ENCODE results near the gene FAAP20. TPM values are rescaled to one million over a fixed set of nuclear protein-coding genes. Genes with fewer than 3 reads are reported as not detected.

The FAAP20 gene
- total RNA-seq, 1 experiment from 2014 or later = 119 TPM

DNA sequence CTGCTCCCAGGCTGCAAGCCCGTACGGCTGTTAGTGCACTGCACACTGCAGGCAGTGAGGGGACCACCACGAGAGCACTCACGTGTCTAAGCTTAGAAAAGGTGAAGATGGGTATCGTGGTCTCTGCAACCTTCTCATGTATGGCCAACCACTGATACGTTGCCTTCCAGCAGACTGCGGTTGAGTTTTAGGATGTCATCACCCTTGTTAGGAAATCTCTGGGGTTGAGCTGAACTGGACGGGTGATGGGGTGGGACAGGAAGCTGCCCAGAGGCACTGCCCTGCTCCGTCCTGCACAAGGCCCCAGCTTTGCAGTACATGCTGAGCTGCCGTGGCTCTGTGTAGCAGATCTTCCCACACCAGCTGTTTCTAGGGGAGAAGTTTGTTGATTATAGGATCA is 43.3 kb downstream of the FAAP20 start:
- H3K27me3 Mint-ChIP-seq (ENCODE audit: low read depth) = no peaks in the 10 kb centered on the region; the same call in 1 of the 2 replicates
- H3K4ac ChIP-seq (ENCODE audit: low read depth, low read length) = no peak overlapping the region
- no peaks in the 10 kb centered on the region; the same call in 1 of the 2 replicates for H3K79me2 ChIP-seq (ENCODE audit: insufficient read depth, low read length)
- H3K79me1 ChIP-seq (ENCODE audit: insufficient read depth, low read depth, low read length, poor library complexity, severe bottlenecking) = no peaks in the 10 kb centered on the region
- no peaks in the 10 kb centered on the region for H3K9me3 Mint-ChIP-seq
- TF ChIP-seq, protein P1, sequence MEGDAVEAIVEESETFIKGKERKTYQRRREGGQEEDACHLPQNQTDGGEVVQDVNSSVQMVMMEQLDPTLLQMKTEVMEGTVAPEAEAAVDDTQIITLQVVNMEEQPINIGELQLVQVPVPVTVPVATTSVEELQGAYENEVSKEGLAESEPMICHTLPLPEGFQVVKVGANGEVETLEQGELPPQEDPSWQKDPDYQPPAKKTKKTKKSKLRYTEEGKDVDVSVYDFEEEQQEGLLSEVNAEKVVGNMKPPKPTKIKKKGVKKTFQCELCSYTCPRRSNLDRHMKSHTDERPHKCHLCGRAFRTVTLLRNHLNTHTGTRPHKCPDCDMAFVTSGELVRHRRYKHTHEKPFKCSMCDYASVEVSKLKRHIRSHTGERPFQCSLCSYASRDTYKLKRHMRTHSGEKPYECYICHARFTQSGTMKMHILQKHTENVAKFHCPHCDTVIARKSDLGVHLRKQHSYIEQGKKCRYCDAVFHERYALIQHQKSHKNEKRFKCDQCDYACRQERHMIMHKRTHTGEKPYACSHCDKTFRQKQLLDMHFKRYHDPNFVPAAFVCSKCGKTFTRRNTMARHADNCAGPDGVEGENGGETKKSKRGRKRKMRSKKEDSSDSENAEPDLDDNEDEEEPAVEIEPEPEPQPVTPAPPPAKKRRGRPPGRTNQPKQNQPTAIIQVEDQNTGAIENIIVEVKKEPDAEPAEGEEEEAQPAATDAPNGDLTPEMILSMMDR (conservative IDR thresholded peaks at IDR 0.05) = no peak
- H4K20me1 ChIP-seq (ENCODE audit: control insufficient read depth, insufficient read depth, insufficient read length) = peaks cover 3% of the 10 kb centered on the region
- H3K4me1 Mint-ChIP-seq = no peaks in the 10 kb centered on the region; a peak in 1 of 4 replicates
- no peak overlapping the region for H2BK120ac ChIP-seq (ENCODE audit: low read depth, low read length, poor library complexity, severe bottlenecking)
- no peak overlapping the region for H3K18ac ChIP-seq (ENCODE audit: insufficient read length, low read depth, low read length)
- H2AFZ ChIP-seq (ENCODE audit: low read length) = no peak overlapping the region
- no peak overlapping the region for H3K4me3 Mint-ChIP-seq
- H3K9me3 ChIP-seq (ENCODE audit: control insufficient read depth, low read depth, low read length) = no peaks in the 10 kb centered on the region
- whole genome bisulfite sequencing (ENCODE audit: extremely low coverage, insufficient read length, low lambda C conversion rate) = no CpG with 5 or more reads among the region's 10 CpGs
- no peak overlapping the region for H2BK5ac ChIP-seq (ENCODE audit: insufficient read length, low read length)
- H3K56ac ChIP-seq (ENCODE audit: insufficient read length, low read depth, low read length) = no peak overlapping the region
- no peak overlapping the region for H4K5ac ChIP-seq (ENCODE audit: insufficient read length, low read depth, low read length)
- no peak overlapping the region for H3K27ac ChIP-seq (ENCODE audit: insufficient read length, low read depth, low read length)
- no peak overlapping the region for H2BK12ac ChIP-seq (ENCODE audit: insufficient read length, low read depth, low read length)
- H3K27ac Mint-ChIP-seq = peak overlapping the region in 1 of 3 experiments; percentile 21; a peak in 1 of 7 replicates
- DNase-seq = no peak
- no peak overlapping the region for H2BK20ac ChIP-seq (ENCODE audit: low read depth, low read length, poor library complexity, severe bottlenecking)
- no peak overlapping the region for H4K91ac ChIP-seq (ENCODE audit: insufficient read length, low read depth, low read length)
- no peak overlapping the region for H3T11ph ChIP-seq (ENCODE audit: low read length)
- no peak overlapping the region for H4K8ac ChIP-seq (replicated peaks; ENCODE audit: insufficient read length, low read depth, low read length)
- H3K4me1 ChIP-seq (ENCODE audit: insufficient read depth, low read length) = no peaks in the 10 kb centered on the region
- H3K23me2 ChIP-seq (ENCODE audit: insufficient read length, low read depth, low read length, poor library complexity, severe bottlenecking) = no peaks in the 10 kb centered on the region
- no peak overlapping the region for H3K9ac ChIP-seq (ENCODE audit: extremely low read depth, insufficient read length, low read length)
- no peak overlapping the region for H2BK15ac ChIP-seq (ENCODE audit: low read depth, low read length)
- no peak overlapping the region for H3K4me2 ChIP-seq (ENCODE audit: insufficient read depth, insufficient read length, low read length)
- peaks cover 14 to 46% (median 16%) of the 10 kb centered on the region in 3 experiments for H3K36me3 Mint-ChIP-seq (ENCODE audit: insufficient read depth in 1 of 3, low read depth in 3 of 3)
- no peak overlapping the region for H2AK5ac ChIP-seq (ENCODE audit: insufficient read length, low read length)
- no peaks in the 10 kb centered on the region for H3K27me3 ChIP-seq (ENCODE audit: insufficient read depth, low read length)
- no peak overlapping the region for H3K14ac ChIP-seq (ENCODE audit: insufficient read depth, low read length)
- no peak overlapping the region for H3K23ac ChIP-seq (ENCODE audit: insufficient read length, low read depth, low read length)

Data from H9 (cell line).